HepG2 (cell line): ENCODE measurements around the gene ERVH48-1. TPM values are rescaled to one million over a fixed set of nuclear protein-coding genes. Genes with fewer than 3 reads are reported as not detected.
"Not testable (repeated sequence)": the region's sequence is repeated elsewhere in the genome, so short reads cannot be mapped to it uniquely, and the experiment has no call there.

ENCODE experiments used
- ATAC-seq: fragments of 200-7000 bp; cut with Tn5 transposase; 3 replicates; pipeline ENCODE4 v1.9.1; 2020; ENCODE audit warnings: mild to moderate bottlenecking, moderate library complexity
- BruUV-seq: library from RNA; stranded (reverse); fragments of 400-500 nt; replicated peaks from 2 replicates; lab custom pipeline; 2021; lab: Mats Ljungman, UMichigan
- CTCF ChIA-PET: fragments of 300-600 bp; formaldehyde crosslinking; extraction: SDS; loops from one replicate; lab custom pipeline; 2021; ENCODE audit warnings: low total read pairs, inconsistent platforms, low intra/inter-chr PET ratio; lab: Yijun Ruan, JAX
- POLR2A ChIA-PET: fragments of 350-600 bp; sonication (Branson Sonifier 250); formaldehyde crosslinking; loops from one replicate; lab custom pipeline; 2020; ENCODE audit warnings: antibody characterized with exemption, inconsistent platforms; lab: Yijun Ruan, JAX
- DNase-seq: peaks from one replicate; pipeline ENCODE4 v3.0.0-alpha.2; 2015; ENCODE audit warnings: low spot score
- FAIRE-seq: peaks from 3 replicates; lab custom pipeline; 2011; peaks lifted over from hg19 to GRCh38; lab: Jason Lieb, UNC
- H2AFZ ChIP-seq: one replicate; pipeline ENCODE4 v1.6.1; 2011; ENCODE audit warnings: low read length, inconsistent platforms
- H3K27ac ChIP-seq: fragments of 300-600 bp; 3 replicates; pipeline ENCODE4 v1.8.0; 2011; ENCODE audit warnings: mixed run types, mild to moderate bottlenecking, mixed read lengths, low read length, inconsistent platforms; ENCODE audit not compliant: insufficient read depth; ENCODE audit errors: extremely low read length
- H3K27me3 ChIP-seq, 2 experiments: fragments of 200-600 bp in 1 of 2; 2 replicates in 1 of 2; 3 replicates in 1 of 2; pipeline versions ENCODE4 v1.6.0 to v1.8.0; 2011; ENCODE audit warnings: low read length in 2 of 2, mild to moderate bottlenecking in 2 of 2, moderate library complexity in 2 of 2, inconsistent platforms in 1 of 2; ENCODE audit not compliant: insufficient read depth in 2 of 2, control insufficient read depth in 1 of 2
- H3K36me3 ChIP-seq, 2 experiments: fragments of 200-600 bp in 1 of 2; replicated peaks in 1 of 2; 2 replicates in 1 of 2; 3 replicates in 1 of 2; pipeline versions ENCODE4 v1.5.1 to v1.8.0; 2011; ENCODE audit warnings: low read length in 2 of 2, inconsistent platforms in 1 of 2; ENCODE audit not compliant: insufficient read depth in 2 of 2, control insufficient read depth in 1 of 2
- H3K4me1 ChIP-seq: 2 replicates; pipeline ENCODE4 v1.5.1; 2012; ENCODE audit warnings: low read length, inconsistent platforms; ENCODE audit not compliant: insufficient read depth
- H3K4me2 ChIP-seq: 2 replicates; pipeline ENCODE4 v1.6.0; 2011; ENCODE audit warnings: low read depth, low read length, inconsistent platforms
- H3K4me3 ChIP-seq, 3 experiments: fragments of 200-600 bp in 1 of 3; sonication (generic), shearing (Covaris generic) in 1 of 3; replicated peaks in 1 of 3; 2 replicates each; pipeline ENCODE4 v1.5.1; 2011 to 2016; ENCODE audit warnings: low read length in 3 of 3, inconsistent platforms in 2 of 3, low read depth in 2 of 3, mild to moderate bottlenecking in 2 of 3, control low read depth in 1 of 3, mixed read lengths in 1 of 3; ENCODE audit not compliant: insufficient read depth in 1 of 3
- H3K79me2 ChIP-seq: one replicate; pipeline ENCODE4 v1.6.1; 2011; ENCODE audit warnings: low read length, inconsistent platforms; ENCODE audit not compliant: insufficient read depth
- H3K9ac ChIP-seq: 2 replicates; pipeline ENCODE4 v1.6.0; 2011; ENCODE audit warnings: mild to moderate bottlenecking, low read depth, low read length, inconsistent platforms; ENCODE audit not compliant: insufficient read depth
- H3K9me3 ChIP-seq: 2 replicates; pipeline ENCODE4 v1.5.1; 2012; ENCODE audit warnings: mild to moderate bottlenecking, low read length
- H4K20me1 ChIP-seq: 2 replicates; pipeline ENCODE4 v1.6.0; 2011; ENCODE audit warnings: inconsistent platforms, mild to moderate bottlenecking, low read length, moderate library complexity; ENCODE audit not compliant: insufficient read depth
- CEBPB ChIP-seq: IDR thresholded peaks from 2 replicates; pipeline ENCODE4 v1.6.1; 2011; ENCODE audit warnings: low read depth, low read length, improper control_type of control experiment, borderline replicate concordance
- ESRRA ChIP-seq: sonication (generic); formaldehyde crosslinking; IDR thresholded peaks from 2 replicates; pipeline ENCODE4 v1.5.1; 2020; ENCODE audit warnings: mild to moderate bottlenecking, low read depth, missing genetic modification reagents
- RARA ChIP-seq: IDR thresholded peaks from 2 replicates; pipeline ENCODE4 v1.6.1; 2016; ENCODE audit warnings: missing genetic modification reagents, missing compliant biosample characterization
- RCOR2 ChIP-seq: IDR thresholded peaks from 2 replicates; pipeline ENCODE4 v1.6.1; 2016; ENCODE audit warnings: missing biosample characterization, missing genetic modification reagents
- ZFP62 ChIP-seq: sonication (generic); formaldehyde crosslinking; IDR thresholded peaks from 2 replicates; pipeline ENCODE4 v1.4.0; 2020; ENCODE audit warnings: missing genetic modification reagents
- ZNF225 ChIP-seq: sonication (generic); formaldehyde crosslinking; IDR thresholded peaks from 2 replicates; pipeline ENCODE4 v1.4.0; 2020; ENCODE audit warnings: mild to moderate bottlenecking, missing genetic modification reagents
- ZNF382 ChIP-seq: sonication (generic); formaldehyde crosslinking; IDR thresholded peaks from 2 replicates; pipeline ENCODE4 v1.5.0; 2020; ENCODE audit warnings: missing genetic modification reagents, mild to moderate bottlenecking, borderline replicate concordance
- ZNF639 ChIP-seq: conservative IDR thresholded peaks from 2 replicates; pipeline ENCODE4 v1.6.1; 2018; ENCODE audit warnings: missing genetic modification reagents
- WGBS: methylation state at CpG from one replicate; pipeline ENCODE4 v1.1.6; 2017; ENCODE audit warnings: low lambda C conversion rate; 5-methylcytosine and 5-hydroxymethylcytosine counted together
- in situ Hi-C: cut with HindIII; loops from 2 replicates; pipeline ENCODE4 v1.10.0; 2017; ENCODE audit warnings: low pct_unique_long_range_greater_than_20kb; ENCODE audit not compliant: extremely low pct_ligation_motif_present
- intact Hi-C: fragments of 100-400 bp; cut with micrococcal nuclease; formaldehyde crosslinking; loops from one replicate; pipeline ENCODE4 v1.10.0; 2022; ENCODE audit not compliant: unreplicated experiment
- polyA plus RNA-seq, 8 experiments: library from polyadenylated mRNA; depleted of rRNA in 3 of 8; stranded (reverse) in 7 of 8; unstranded in 1 of 8; fragments of >200 nt; fragmentation: Illumina TruSeq in 4 of 8; extraction: Trizol in 4 of 8; gene quantifications; 2 replicates each; pipeline versions ENCODE4 v1.2.1 to v1.2.3, GENCODE V29; 2011 to 2016; ENCODE audit warnings: low read depth in 4 of 8, missing spikeins in 1 of 8, mixed read lengths in 1 of 8; ENCODE audit not compliant: insufficient read depth in 1 of 8
- total RNA-seq, 5 experiments: library from RNA; depleted of rRNA; stranded (reverse); fragments of >200 nt; fragmentation: Illumina TruSeq; extraction: Trizol; gene quantifications; 2 replicates each; pipeline ENCODE4 v1.2.3, GENCODE V29; 2016; ENCODE audit warnings: low read depth in 1 of 5

Gene ERVH48-1
- total and polyA plus RNA-seq, 2 of the 13 experiments (the other 11 are each of a cell fraction or from before 2014, with no cell fraction given): 1.8 TPM; not detected in 1

- Histone ChIP-seq H3K9ac (no peak overlapping the region), H3K9me3 (no peaks in the 10 kb centered on the region), H3K79me2 (no peaks in the 10 kb centered on the region), H3K4me2 (no peak overlapping the region; the same call in 1 of the 2 replicates), H2AFZ (no peak overlapping the region), H3K4me3 (no peak overlapping the region), H3K27me3 (peaks cover 0 to 5% of the 10 kb centered on the region in 2 experiments; a peak in 1 of 5 replicates), H3K4me1 (peaks cover 28% of the 10 kb centered on the region), H4K20me1 (no peaks in the 10 kb centered on the region), H3K36me3 (no peaks in the 10 kb centered on the region), H3K27ac (no peak overlapping the region)
- POLR2A ChIA-PET: no interaction called here
- in situ Hi-C loops: no loop called here
- intact Hi-C loops: no loop called here
- no TSS peak for BruUV-seq
- TF ChIP-seq RCOR2: no peak
- no peak for TF ChIP-seq ZNF639
- no peak for TF ChIP-seq ZNF225 (CRISPR knock-in tag)
- TF ChIP-seq ZFP62 (CRISPR knock-in tag): no peak
- no peak for TF ChIP-seq RARA (CRISPR knock-in tag)
- no peak for TF ChIP-seq ZNF382 (CRISPR knock-in tag)
- FAIRE-seq (no peak), DNase-seq (no peak), ATAC-seq (no peak)
- 14% methylated on average over 6 of the region's 6 CpGs for WGBS
- CTCF ChIA-PET: no interaction called here
These were observed 16.3 kb upstream of the ERVH48-1 start for GRCh38 chr21:42941696-42942085.

- no peaks in the 10 kb centered on the region for H3K9me3 ChIP-seq
- no peak overlapping the region for H3K4me2 ChIP-seq
- POLR2A ChIA-PET: no interaction called here
- H4K20me1 ChIP-seq: no peaks in the 10 kb centered on the region
- no peak overlapping the region for H3K27ac ChIP-seq
- BruUV-seq: no TSS peak
- no peak overlapping the region for H3K4me3 ChIP-seq
- H3K27me3 ChIP-seq: peaks cover 0 to 5% of the 10 kb centered on the region in 2 experiments; a peak in 1 of 5 replicates
- CTCF ChIA-PET: no interaction called here
- ATAC-seq: peak; percentile 42; the same call in 1 of the 3 replicates
- peak; percentile 48; the same call in 1 of the 2 replicates for TF ChIP-seq CEBPB
- TF ChIP-seq ESRRA (CRISPR knock-in tag): no peak
- in situ Hi-C loops: no loop called here
- no peaks in the 10 kb centered on the region for H3K36me3 ChIP-seq
- no peak overlapping the region for H2AFZ ChIP-seq
- peak; percentile 27 for DNase-seq
- 48% methylated on average over 16 of the region's 16 CpGs for WGBS
- H3K79me2 ChIP-seq: no peaks in the 10 kb centered on the region
- H3K4me1 ChIP-seq: peaks cover 35% of the 10 kb centered on the region
- intact Hi-C loops: no loop called here
- no peak for FAIRE-seq
- H3K9ac ChIP-seq: no peak overlapping the region
These were observed 14.4 kb upstream of the ERVH48-1 start for GRCh38 chr21:42939582-42940413.

- H3K9me3 ChIP-seq, in situ Hi-C loops, H3K4me2 ChIP-seq, ATAC-seq, H3K4me3 ChIP-seq, H3K36me3 ChIP-seq, H2AFZ ChIP-seq, CTCF ChIA-PET, intact Hi-C loops, H4K20me1 ChIP-seq, H3K27ac ChIP-seq, H3K27me3 ChIP-seq, H3K9ac ChIP-seq, FAIRE-seq, BruUV-seq, DNase-seq, POLR2A ChIA-PET, H3K79me2 ChIP-seq: not testable (repeated sequence)
- H3K4me1 ChIP-seq: peaks cover 41% of the 10 kb centered on the region
- WGBS: 81% methylated on average over 5 of the region's 6 CpGs
These were observed 13.2 kb upstream of the ERVH48-1 start for GRCh38 chr21:42938606-42938995.
